ENCODE results near the gene PLCH1. TPM values are rescaled to one million over a fixed set of nuclear protein-coding genes. Genes with fewer than 3 reads are reported as not detected.

Gene PLCH1
- total RNA-seq, 1 experiment from 2014 or later, result 8.9 TPM

- TF ChIP-seq AFF4 (CRISPR knock-in tag; IDR thresholded peaks at IDR 0.05; ENCODE audit: borderline replicate concordance), result no peak
- TF ChIP-seq ZNF138 (CRISPR knock-in tag; conservative IDR thresholded peaks at IDR 0.05), result no peak
Measured at GRCh38 chr3:155377071-155377470, 367.8 kb downstream of the PLCH1 start (continued).

DNA sequence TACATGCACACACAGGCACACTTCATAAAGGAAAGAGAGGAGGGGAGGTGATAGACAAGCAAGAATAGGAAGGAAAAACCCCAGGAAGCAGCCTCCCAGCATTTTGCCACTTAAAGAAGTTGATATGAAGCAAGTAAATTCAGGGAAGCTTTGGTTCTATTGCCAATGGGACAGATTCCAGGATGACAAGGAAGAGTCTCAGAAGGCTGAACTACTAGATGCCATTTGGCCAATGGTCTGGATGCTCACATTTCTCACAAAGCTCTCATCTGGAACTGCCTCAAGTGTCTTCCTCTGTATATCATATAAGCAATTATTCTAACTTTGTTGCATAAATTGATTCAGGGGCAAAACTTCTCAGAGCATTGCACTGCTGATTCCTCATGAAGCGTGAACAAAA lies 372.6 kb downstream of the PLCH1 start:
- ChIA-PET POLR2A (no interaction called here), CTCF (interaction anchor here (0.5 to 1.3 kb wide), 4 partner anchors 10 to 425 kb away, joined by 3 to 4 read pairs (median 4); no protein-coding TSS in a partner anchor)
- H3K27ac Mint-ChIP-seq, result no peak overlapping the region
- H3K27me3 Mint-ChIP-seq (ENCODE audit: low read depth), result peaks cover 44% of the 10 kb centered on the region
- H3K4me1 Mint-ChIP-seq, result peaks cover 61% of the 10 kb centered on the region
- H3K36me3 Mint-ChIP-seq, result no peaks in the 10 kb centered on the region
- DNase-seq (ENCODE audit: low spot score), result no peak
- no peaks in the 10 kb centered on the region for H3K9me3 Mint-ChIP-seq
- ATAC-seq, result no peak
- H3K4me3 Mint-ChIP-seq, result no peak overlapping the region
- TF ChIP-seq E2F5 (CRISPR knock-in tag; IDR thresholded peaks at IDR 0.05) (no peak), ATF6 (CRISPR knock-in tag; IDR thresholded peaks at IDR 0.05) (no peak), TP53 (CRISPR knock-in tag; IDR thresholded peaks at IDR 0.05) (no peak), ZNF121 (CRISPR knock-in tag; IDR thresholded peaks at IDR 0.05) (no peak), CREM (CRISPR knock-in tag; IDR thresholded peaks at IDR 0.05) (no peak), ATF1 (CRISPR knock-in tag; IDR thresholded peaks at IDR 0.05) (no peak), JAZF1 (CRISPR knock-in tag; IDR thresholded peaks at IDR 0.05) (no peak), GABPB1 (CRISPR knock-in tag; IDR thresholded peaks at IDR 0.05) (no peak), ZNF396 (CRISPR knock-in tag; IDR thresholded peaks at IDR 0.05; ENCODE audit: borderline replicate concordance) (no peak)
- TF ChIP-seq, protein P1, sequence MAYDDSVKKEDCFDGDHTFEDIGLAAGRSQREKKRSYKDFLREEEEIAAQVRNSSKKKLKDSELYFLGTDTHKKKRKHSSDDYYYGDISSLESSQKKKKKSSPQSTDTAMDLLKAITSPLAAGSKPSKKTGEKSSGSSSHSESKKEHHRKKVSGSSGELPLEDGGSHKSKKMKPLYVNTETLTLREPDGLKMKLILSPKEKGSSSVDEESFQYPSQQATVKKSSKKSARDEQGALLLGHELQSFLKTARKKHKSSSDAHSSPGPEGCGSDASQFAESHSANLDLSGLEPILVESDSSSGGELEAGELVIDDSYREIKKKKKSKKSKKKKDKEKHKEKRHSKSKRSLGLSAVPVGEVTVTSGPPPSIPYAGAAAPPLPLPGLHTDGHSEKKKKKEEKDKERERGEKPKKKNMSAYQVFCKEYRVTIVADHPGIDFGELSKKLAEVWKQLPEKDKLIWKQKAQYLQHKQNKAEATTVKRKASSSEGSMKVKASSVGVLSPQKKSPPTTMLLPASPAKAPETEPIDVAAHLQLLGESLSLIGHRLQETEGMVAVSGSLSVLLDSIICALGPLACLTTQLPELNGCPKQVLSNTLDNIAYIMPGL (CRISPR knock-in tag; IDR thresholded peaks at IDR 0.05), result no peak

DNA sequence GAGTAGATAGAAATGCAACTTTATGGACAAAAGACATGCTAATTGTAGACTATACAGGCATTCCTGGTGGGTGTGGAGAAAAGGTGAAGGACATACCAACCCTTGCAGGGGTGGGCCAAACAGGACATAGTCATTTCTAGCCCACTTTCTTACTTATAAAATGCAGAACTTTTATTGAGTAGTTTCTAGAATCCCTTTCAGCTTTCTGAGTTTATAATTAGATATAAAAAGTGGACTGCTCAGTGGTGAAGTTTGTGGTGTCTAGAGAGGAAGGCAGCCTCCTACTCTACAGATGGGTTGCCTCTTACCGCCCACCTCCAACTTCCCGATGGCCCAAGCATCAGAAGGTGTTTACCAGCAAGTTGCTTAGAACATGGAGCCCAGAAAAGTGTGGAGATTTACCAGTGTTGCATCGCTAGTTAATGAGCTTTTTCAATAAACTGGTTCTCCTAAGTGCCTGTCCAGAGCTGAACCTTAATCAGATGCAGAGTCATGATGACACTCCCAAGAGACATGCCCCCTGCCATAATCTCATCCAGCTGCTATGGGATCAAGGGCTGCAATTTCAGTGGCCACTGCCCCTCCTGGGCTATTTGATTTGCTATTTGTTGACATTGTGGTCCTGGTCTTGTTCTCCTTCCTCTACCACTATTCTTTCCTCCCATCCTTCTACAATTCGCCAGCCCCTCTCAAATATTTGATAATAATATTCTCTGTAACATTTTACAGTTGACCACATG lies 373.9 kb downstream of the PLCH1 start:
- H3K27me3 Mint-ChIP-seq (ENCODE audit: low read depth), result peaks cover 41% of the 10 kb centered on the region
- no peaks in the 10 kb centered on the region for H3K9me3 Mint-ChIP-seq
- H3K4me1 Mint-ChIP-seq, result peaks cover 66% of the 10 kb centered on the region
- no peak overlapping the region for H3K27ac Mint-ChIP-seq
- ATAC-seq (no peak), DNase-seq (ENCODE audit: low spot score) (no peak)
- H3K36me3 Mint-ChIP-seq, result no peaks in the 10 kb centered on the region
- ChIA-PET CTCF (interaction anchor here (1.8 kb wide), 1 partner anchor 11 kb away, joined by 6 read pairs; no protein-coding TSS in a partner anchor), POLR2A (no interaction called here)
- no peak overlapping the region for H3K4me3 Mint-ChIP-seq
- TF ChIP-seq NFATC4 (CRISPR knock-in tag; IDR thresholded peaks at IDR 0.05) (no peak), CREM (CRISPR knock-in tag; IDR thresholded peaks at IDR 0.05) (no peak), NFE2L1 (CRISPR knock-in tag; IDR thresholded peaks at IDR 0.05) (no peak), SOX15 (CRISPR knock-in tag; IDR thresholded peaks at IDR 0.05) (no peak), FOXP1 (CRISPR knock-in tag; IDR thresholded peaks at IDR 0.05; ENCODE audit: borderline replicate concordance) (no peak)
- TF ChIP-seq, protein P2, sequence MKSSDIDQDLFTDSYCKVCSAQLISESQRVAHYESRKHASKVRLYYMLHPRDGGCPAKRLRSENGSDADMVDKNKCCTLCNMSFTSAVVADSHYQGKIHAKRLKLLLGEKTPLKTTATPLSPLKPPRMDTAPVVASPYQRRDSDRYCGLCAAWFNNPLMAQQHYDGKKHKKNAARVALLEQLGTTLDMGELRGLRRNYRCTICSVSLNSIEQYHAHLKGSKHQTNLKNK (CRISPR knock-in tag; IDR thresholded peaks at IDR 0.05), result no peak
- TF ChIP-seq, protein P3, sequence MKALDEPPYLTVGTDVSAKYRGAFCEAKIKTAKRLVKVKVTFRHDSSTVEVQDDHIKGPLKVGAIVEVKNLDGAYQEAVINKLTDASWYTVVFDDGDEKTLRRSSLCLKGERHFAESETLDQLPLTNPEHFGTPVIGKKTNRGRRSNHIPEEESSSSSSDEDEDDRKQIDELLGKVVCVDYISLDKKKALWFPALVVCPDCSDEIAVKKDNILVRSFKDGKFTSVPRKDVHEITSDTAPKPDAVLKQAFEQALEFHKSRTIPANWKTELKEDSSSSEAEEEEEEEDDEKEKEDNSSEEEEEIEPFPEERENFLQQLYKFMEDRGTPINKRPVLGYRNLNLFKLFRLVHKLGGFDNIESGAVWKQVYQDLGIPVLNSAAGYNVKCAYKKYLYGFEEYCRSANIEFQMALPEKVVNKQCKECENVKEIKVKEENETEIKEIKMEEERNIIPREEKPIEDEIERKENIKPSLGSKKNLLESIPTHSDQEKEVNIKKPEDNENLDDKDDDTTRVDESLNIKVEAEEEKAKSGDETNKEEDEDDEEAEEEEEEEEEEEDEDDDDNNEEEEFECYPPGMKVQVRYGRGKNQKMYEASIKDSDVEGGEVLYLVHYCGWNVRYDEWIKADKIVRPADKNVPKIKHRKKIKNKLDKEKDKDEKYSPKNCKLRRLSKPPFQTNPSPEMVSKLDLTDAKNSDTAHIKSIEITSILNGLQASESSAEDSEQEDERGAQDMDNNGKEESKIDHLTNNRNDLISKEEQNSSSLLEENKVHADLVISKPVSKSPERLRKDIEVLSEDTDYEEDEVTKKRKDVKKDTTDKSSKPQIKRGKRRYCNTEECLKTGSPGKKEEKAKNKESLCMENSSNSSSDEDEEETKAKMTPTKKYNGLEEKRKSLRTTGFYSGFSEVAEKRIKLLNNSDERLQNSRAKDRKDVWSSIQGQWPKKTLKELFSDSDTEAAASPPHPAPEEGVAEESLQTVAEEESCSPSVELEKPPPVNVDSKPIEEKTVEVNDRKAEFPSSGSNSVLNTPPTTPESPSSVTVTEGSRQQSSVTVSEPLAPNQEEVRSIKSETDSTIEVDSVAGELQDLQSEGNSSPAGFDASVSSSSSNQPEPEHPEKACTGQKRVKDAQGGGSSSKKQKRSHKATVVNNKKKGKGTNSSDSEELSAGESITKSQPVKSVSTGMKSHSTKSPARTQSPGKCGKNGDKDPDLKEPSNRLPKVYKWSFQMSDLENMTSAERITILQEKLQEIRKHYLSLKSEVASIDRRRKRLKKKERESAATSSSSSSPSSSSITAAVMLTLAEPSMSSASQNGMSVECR (CRISPR knock-in tag; IDR thresholded peaks at IDR 0.05; ENCODE audit: borderline replicate concordance), result no peak
